CD14-positive monocyte (primary cell): Measurements from ENCODE around the gene RPL29. TPM values are rescaled to one million over a fixed set of nuclear protein-coding genes. Genes with fewer than 3 reads are reported as not detected.
A peak's percentile ranks its signal among the peaks of the same experiment; 100 is the strongest.

Experiments used
- DNase-seq, 3 donors: peaks; one replicate each; pipeline ENCODE4 v3.0.0-alpha.2; 2011 to 2022
- H2AFZ ChIP-seq: 2 replicates; pipeline ENCODE4 v1.6.0; 2012; ENCODE audit warnings: mild to moderate bottlenecking, low read depth, low read length, inconsistent platforms; ENCODE audit not compliant: insufficient read depth, poor library complexity, severe bottlenecking
- H3K27ac ChIP-seq, 2 donors: 1 replicate in 1 of 2; 2 replicates in 1 of 2; pipeline ENCODE4 v1.5.1; 2012 to 2013; ENCODE audit warnings: low read length in 2 of 2, control low read depth in 1 of 2, inconsistent platforms in 1 of 2, low read depth in 1 of 2, mild to moderate bottlenecking in 1 of 2
- H3K27me3 ChIP-seq, 2 donors: one replicate each; pipeline versions ENCODE4 v1.6.0 to v1.6.1; 2011 to 2013; ENCODE audit warnings: low read length in 2 of 2; ENCODE audit not compliant: control insufficient read depth in 2 of 2, insufficient read depth in 2 of 2
- H3K36me3 ChIP-seq, 2 donors: replicated peaks in 1 of 2; 1 replicate in 1 of 2; 2 replicates in 1 of 2; pipeline versions ENCODE4 v1.5.1 to v1.6.1; 2012 to 2013; ENCODE audit warnings: low read length in 2 of 2, control low read depth in 1 of 2, inconsistent platforms in 1 of 2, mild to moderate bottlenecking in 1 of 2; ENCODE audit not compliant: insufficient read depth in 2 of 2, control insufficient read depth in 1 of 2
- H3K4me1 ChIP-seq, 2 donors: 1 replicate in 1 of 2; 2 replicates in 1 of 2; pipeline versions ENCODE4 v1.5.1 to v1.6.1; 2012 to 2013; ENCODE audit warnings: low read length in 2 of 2, control low read depth in 1 of 2, inconsistent platforms in 1 of 2, mild to moderate bottlenecking in 1 of 2, moderate library complexity in 1 of 2; ENCODE audit not compliant: insufficient read depth in 2 of 2, control insufficient read depth in 1 of 2
- H3K4me2 ChIP-seq: replicated peaks from 2 replicates; pipeline ENCODE3; 2012; ENCODE audit warnings: low read length, moderate library complexity, mild to moderate bottlenecking; ENCODE audit not compliant: poor library complexity, severe bottlenecking; ENCODE audit errors: extremely low read depth
- H3K4me3 ChIP-seq, 3 experiments: fragments of 200-600 bp in 1 of 3; sonication (generic) in 1 of 3; replicated peaks in 1 of 3; 1 replicate in 2 of 3; 2 replicates in 1 of 3; pipeline ENCODE4 v1.5.1; 2011 to 2013; ENCODE audit warnings: low read length in 3 of 3, mild to moderate bottlenecking in 3 of 3, control low read depth in 2 of 3, low read depth in 2 of 3, inconsistent platforms in 1 of 3, moderate library complexity in 1 of 3
- H3K79me2 ChIP-seq: 2 replicates; pipeline ENCODE4 v1.6.0; 2012; ENCODE audit warnings: mild to moderate bottlenecking, control low read depth, inconsistent platforms, low read length, moderate library complexity; ENCODE audit not compliant: insufficient read depth
- H3K9ac ChIP-seq: 2 replicates; pipeline ENCODE4 v1.6.0; 2017; ENCODE audit warnings: low read length, mild to moderate bottlenecking; ENCODE audit not compliant: insufficient read depth, poor library complexity, severe bottlenecking
- H3K9me3 ChIP-seq, 2 donors: replicated peaks in 1 of 2; 1 replicate in 1 of 2; 2 replicates in 1 of 2; pipeline versions ENCODE4 v1.5.1 to v1.6.1; 2012 to 2013; ENCODE audit warnings: low read length in 2 of 2, control low read depth in 1 of 2; ENCODE audit not compliant: control insufficient read depth in 1 of 2, insufficient read depth in 1 of 2
- H4K20me1 ChIP-seq: 2 replicates; pipeline ENCODE4 v1.6.0; 2012; ENCODE audit warnings: mild to moderate bottlenecking, low read length, control low read depth, moderate library complexity; ENCODE audit not compliant: insufficient read depth
- H3K27ac Mint-ChIP-seq, 7 donors: one replicate each; pipeline ENCODE4 v1.8.0; 2020; ENCODE audit warnings: mild to moderate bottlenecking in 7 of 7, mixed read lengths in 7 of 7, moderate library complexity in 6 of 7, inconsistent platforms in 2 of 7
- H3K27me3 Mint-ChIP-seq, 3 donors: one replicate each; pipeline ENCODE4 v1.8.0; 2021 to 2022; ENCODE audit warnings: low read depth in 3 of 3, mild to moderate bottlenecking in 3 of 3, mixed read lengths in 3 of 3, moderate library complexity in 3 of 3, inconsistent platforms in 1 of 3
- H3K36me3 Mint-ChIP-seq, 2 donors: one replicate each; pipeline ENCODE4 v1.8.0; 2020; ENCODE audit warnings: mixed read lengths in 2 of 2, inconsistent platforms in 1 of 2, mild to moderate bottlenecking in 1 of 2
- H3K4me1 Mint-ChIP-seq: one replicate; pipeline ENCODE4 v1.8.0; 2020; ENCODE audit warnings: mild to moderate bottlenecking, mixed read lengths
- H3K4me3 Mint-ChIP-seq, 2 donors: one replicate each; pipeline ENCODE4 v1.8.0; 2020; ENCODE audit warnings: mild to moderate bottlenecking in 2 of 2, mixed read lengths in 2 of 2, moderate library complexity in 1 of 2
- H3K9me3 Mint-ChIP-seq, 7 donors: one replicate each; pipeline ENCODE4 v1.8.0; 2020 to 2022; ENCODE audit warnings: mixed read lengths in 7 of 7, mild to moderate bottlenecking in 6 of 7, moderate library complexity in 6 of 7, inconsistent platforms in 2 of 7
- CTCF ChIP-seq: fragments of 200-600 bp; IDR thresholded peaks from one replicate; pipeline ENCODE4 v1.8.0; 2022; ENCODE audit warnings: antibody characterized with exemption, mild to moderate bottlenecking
- WGBS: methylation state at CpG from one replicate; pipeline ENCODE4 v1.1.5; 2013; ENCODE audit warnings: missing lambda C conversion rate; ENCODE audit not compliant: insufficient coverage; 5-methylcytosine and 5-hydroxymethylcytosine counted together
- intact Hi-C, 2 donors: fragments of 100-400 bp; cut with micrococcal nuclease; formaldehyde crosslinking; loops; one replicate each; pipeline versions ENCODE4 v1.15.0 to v1.15.1; 2023
- polyA plus RNA-seq, 3 donors: library from polyadenylated mRNA; depleted of rRNA in 1 of 3; unstranded in 2 of 3; stranded (reverse) in 1 of 3; fragments of 300-500 nt in 2 of 3; fragments of >200 nt in 1 of 3; fragmentation: Illumina TruSeq in 2 of 3; gene quantifications; 1 replicate in 2 of 3; 2 replicates in 1 of 3; pipeline ENCODE4 v1.2.3, GENCODE V29; 2012 to 2021

Gene RPL29
- polyA plus RNA-seq, 3 donors = 753 to 2,360 (median 856) TPM

GRCh38 chr3:51988286-51989146, 7.2 kb downstream of the RPL29 start:
- no peak overlapping the region for H3K27ac ChIP-seq
- no peaks in the 10 kb centered on the region for H3K27me3 ChIP-seq
- peaks cover 21 to 24% of the 10 kb centered on the region in 2 donors for H3K36me3 ChIP-seq
- peaks cover 24% of the 10 kb centered on the region for H4K20me1 ChIP-seq
- intact Hi-C loops = no loop called here
- no peaks in the 10 kb centered on the region for H3K9me3 ChIP-seq
- H3K79me2 ChIP-seq = peaks cover 9% of the 10 kb centered on the region
- DNase-seq = no peak
- H3K36me3 Mint-ChIP-seq = peaks cover 12 to 25% of the 10 kb centered on the region in 2 donors
- no peak overlapping the region for H3K4me3 ChIP-seq
- H2AFZ ChIP-seq = no peak overlapping the region
- peaks cover 0 to 3% (median 0%) of the 10 kb centered on the region in 3 donors for H3K27me3 Mint-ChIP-seq
- H3K4me1 Mint-ChIP-seq = peaks cover 13% of the 10 kb centered on the region
- peaks cover 0 to 2% (median 0%) of the 10 kb centered on the region in 7 donors for H3K9me3 Mint-ChIP-seq
- 87% methylated on average over 14 of the region's 15 CpGs for WGBS
- H3K9ac ChIP-seq = no peak overlapping the region
- no peak overlapping the region for H3K4me2 ChIP-seq
- no peak for TF ChIP-seq CTCF
- peak overlapping the region in 3 of 7 donors; percentile 15 to 47 (median 25) for H3K27ac Mint-ChIP-seq
- no peak overlapping the region for H3K4me3 Mint-ChIP-seq
- H3K4me1 ChIP-seq = peaks cover 6 to 7% of the 10 kb centered on the region in 2 donors

- DNase-seq = no peak
- Histone ChIP-seq H2AFZ (no peak overlapping the region), H3K27ac (no peak overlapping the region), H3K36me3 (peaks cover 13 to 14% of the 10 kb centered on the region in 2 donors), H3K27me3 (no peaks in the 10 kb centered on the region), H3K9me3 (no peaks in the 10 kb centered on the region), H3K4me2 (no peak overlapping the region), H3K4me3 (no peak overlapping the region), H4K20me1 (peaks cover 14% of the 10 kb centered on the region), H3K79me2 (peaks cover 5% of the 10 kb centered on the region), H3K9ac (no peak overlapping the region), H3K4me1 (peaks cover 10 to 17% of the 10 kb centered on the region in 2 donors)
- H3K27ac Mint-ChIP-seq = peak overlapping the region in 2 of 7 donors; percentile 7 to 11
- no peak overlapping the region for H3K4me3 Mint-ChIP-seq
- TF ChIP-seq CTCF = no peak
- peaks cover 15% of the 10 kb centered on the region for H3K4me1 Mint-ChIP-seq
- H3K27me3 Mint-ChIP-seq = peaks cover 0 to 2% (median 0%) of the 10 kb centered on the region in 3 donors
- WGBS = 96% methylated on average over 5 of the region's 7 CpGs
- intact Hi-C loops = no loop called here
- peaks cover 9 to 16% of the 10 kb centered on the region in 2 donors for H3K36me3 Mint-ChIP-seq
- H3K9me3 Mint-ChIP-seq = peaks cover 0 to 2% (median 0%) of the 10 kb centered on the region in 7 donors
Observed at GRCh38 chr3:51987568-51987967, 8.1 kb downstream of the RPL29 start.
